ENCODE data around the gene PSENEN. TPM values are rescaled to one million over a fixed set of nuclear protein-coding genes. Genes with fewer than 3 reads are reported as not detected.

Gene PSENEN
- total RNA-seq, 4 donors from 2014 or later, result 8.3 to 48.2 (median 40.6) TPM

DNA sequence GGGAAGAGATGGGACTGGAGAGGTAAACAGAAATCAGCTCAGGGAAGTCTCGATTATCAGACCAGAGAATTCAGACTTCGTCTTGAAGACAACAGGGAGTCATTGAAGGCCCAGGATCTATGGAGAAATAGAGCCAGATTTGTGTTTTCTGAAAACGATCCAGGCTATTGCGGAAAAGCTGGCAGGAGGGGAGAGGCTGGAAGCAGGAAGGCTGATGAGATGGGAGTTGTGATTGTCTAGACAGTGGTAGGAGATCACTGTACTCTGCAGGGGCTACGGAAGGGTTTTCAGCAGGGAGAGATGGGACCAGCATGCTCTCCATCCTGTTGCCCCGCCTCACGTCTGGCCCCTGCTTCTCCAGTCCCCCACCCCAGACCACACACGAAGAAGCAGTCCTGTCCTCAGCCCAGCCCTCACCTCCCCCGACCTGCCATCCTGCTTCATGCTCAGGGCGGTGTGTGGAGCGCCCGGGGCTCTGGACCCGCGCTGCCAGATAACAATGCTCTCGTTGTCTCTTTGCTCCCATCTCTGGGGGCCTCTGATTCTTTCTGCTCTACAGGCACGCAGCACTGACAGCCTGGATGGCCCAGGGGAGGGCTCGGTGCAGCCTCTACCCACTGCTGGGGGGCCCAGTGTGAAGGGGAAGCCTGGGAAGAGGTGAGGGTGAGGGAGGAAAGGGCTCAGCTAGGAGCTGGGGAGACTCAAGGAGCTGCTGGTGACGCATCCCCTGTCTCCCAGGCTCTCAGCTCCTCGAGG lies 31.8 kb downstream of the PSENEN start:
- H3K27me3 ChIP-seq, result no peaks in the 10 kb centered on the region
- no peak for DNase-seq
- TF ChIP-seq, protein P1, sequence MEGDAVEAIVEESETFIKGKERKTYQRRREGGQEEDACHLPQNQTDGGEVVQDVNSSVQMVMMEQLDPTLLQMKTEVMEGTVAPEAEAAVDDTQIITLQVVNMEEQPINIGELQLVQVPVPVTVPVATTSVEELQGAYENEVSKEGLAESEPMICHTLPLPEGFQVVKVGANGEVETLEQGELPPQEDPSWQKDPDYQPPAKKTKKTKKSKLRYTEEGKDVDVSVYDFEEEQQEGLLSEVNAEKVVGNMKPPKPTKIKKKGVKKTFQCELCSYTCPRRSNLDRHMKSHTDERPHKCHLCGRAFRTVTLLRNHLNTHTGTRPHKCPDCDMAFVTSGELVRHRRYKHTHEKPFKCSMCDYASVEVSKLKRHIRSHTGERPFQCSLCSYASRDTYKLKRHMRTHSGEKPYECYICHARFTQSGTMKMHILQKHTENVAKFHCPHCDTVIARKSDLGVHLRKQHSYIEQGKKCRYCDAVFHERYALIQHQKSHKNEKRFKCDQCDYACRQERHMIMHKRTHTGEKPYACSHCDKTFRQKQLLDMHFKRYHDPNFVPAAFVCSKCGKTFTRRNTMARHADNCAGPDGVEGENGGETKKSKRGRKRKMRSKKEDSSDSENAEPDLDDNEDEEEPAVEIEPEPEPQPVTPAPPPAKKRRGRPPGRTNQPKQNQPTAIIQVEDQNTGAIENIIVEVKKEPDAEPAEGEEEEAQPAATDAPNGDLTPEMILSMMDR (IDR thresholded peaks at IDR 0.05), result no peak
- TF ChIP-seq POLR2A (IDR thresholded peaks at IDR 0.05), result no peak
- no peak overlapping the region for H3K27ac ChIP-seq
- peaks cover 0 to 15% (median 5%) of the 10 kb centered on the region in 4 donors for H3K4me1 ChIP-seq
- peaks cover 0 to 7% (median 0%) of the 10 kb centered on the region in 3 donors for H3K36me3 ChIP-seq
- H3K4me3 ChIP-seq, result no peak overlapping the region
- no peaks in the 10 kb centered on the region for H3K9me3 ChIP-seq

DNA sequence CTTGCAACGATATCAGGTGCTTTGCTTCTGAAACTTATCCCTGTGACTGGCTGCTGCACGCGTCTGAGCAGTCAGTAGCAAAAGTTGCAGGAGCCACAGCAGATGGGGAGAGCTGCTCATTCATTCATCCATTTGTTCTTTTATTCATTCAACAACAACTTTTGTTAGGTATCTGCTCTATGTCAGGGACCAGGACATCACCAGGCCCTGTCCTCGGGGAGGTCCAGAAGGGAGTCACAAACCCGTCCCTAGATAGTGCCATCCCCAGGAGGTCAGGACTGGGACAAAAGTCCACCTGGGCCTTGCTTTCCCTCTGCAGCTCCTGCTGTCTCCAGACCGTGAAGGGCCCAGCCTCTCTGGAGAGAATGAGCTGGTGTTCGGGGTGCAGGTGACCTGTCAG lies 32.5 kb downstream of the PSENEN start:
- no peaks in the 10 kb centered on the region for H3K9me3 ChIP-seq
- no peaks in the 10 kb centered on the region for H3K27me3 ChIP-seq
- peaks cover 0 to 11% (median 0%) of the 10 kb centered on the region in 3 donors for H3K36me3 ChIP-seq
- H3K27ac ChIP-seq, result no peak overlapping the region
- no peak for TF ChIP-seq POLR2A (IDR thresholded peaks at IDR 0.05)
- TF ChIP-seq, protein P1 (IDR thresholded peaks at IDR 0.05), result no peak
- no peak for DNase-seq
- H3K4me1 ChIP-seq, result peaks cover 0 to 15% (median 5%) of the 10 kb centered on the region in 4 donors
- H3K4me3 ChIP-seq, result no peak overlapping the region

DNA sequence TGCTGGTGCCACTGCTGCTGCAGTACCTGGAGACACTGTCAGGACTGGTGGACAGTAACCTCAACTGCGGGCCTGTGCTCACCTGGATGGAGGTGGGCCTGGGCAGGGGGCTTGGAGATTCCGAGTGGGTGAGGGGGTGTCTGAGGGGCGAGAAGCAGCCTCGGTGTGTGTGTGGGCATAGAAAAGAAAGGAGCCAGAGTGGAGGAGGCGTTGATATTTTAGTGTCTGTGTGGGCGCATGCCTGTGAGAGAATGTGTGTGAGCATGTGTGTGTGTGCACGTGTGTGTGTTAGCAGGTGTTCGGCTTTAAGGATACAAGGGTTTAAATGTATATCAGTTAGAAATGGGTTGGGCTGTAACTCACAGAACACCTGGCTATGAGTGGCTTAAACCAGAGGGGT lies 33.6 kb downstream of the PSENEN start:
- no peak overlapping the region for H3K4me3 ChIP-seq
- H3K36me3 ChIP-seq, result peaks cover 0 to 11% (median 0%) of the 10 kb centered on the region in 3 donors
- no peaks in the 10 kb centered on the region for H3K9me3 ChIP-seq
- TF ChIP-seq, protein P1 (IDR thresholded peaks at IDR 0.05), result no peak
- no peak for TF ChIP-seq POLR2A (IDR thresholded peaks at IDR 0.05)
- peaks cover 0 to 15% (median 5%) of the 10 kb centered on the region in 4 donors for H3K4me1 ChIP-seq
- no peak for DNase-seq
- H3K27ac ChIP-seq, result no peak overlapping the region
- H3K27me3 ChIP-seq, result no peaks in the 10 kb centered on the region

DNA sequence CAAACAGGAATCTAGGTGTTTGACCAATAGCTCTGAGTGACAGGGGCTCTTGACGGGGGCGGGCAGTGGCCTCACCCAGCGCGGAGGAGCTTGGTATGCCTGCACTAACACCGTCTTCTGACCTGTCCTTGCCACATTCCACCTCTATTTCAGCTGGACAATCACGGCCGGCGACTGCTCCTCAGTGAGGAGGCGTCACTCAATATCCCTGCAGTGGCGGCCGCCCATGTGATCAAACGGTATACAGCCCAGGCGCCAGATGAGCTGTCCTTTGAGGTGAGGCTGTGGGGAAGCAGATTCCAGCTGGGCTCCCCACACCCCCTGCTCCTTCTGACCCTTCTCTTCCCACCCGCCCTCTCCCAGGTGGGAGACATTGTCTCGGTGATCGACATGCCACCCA lies 34.6 kb downstream of the PSENEN start:
- H3K4me1 ChIP-seq, result peaks cover 0 to 10% (median 3%) of the 10 kb centered on the region in 4 donors
- peak in 1 of 3 donors; percentile 37 for DNase-seq
- H3K36me3 ChIP-seq, result peaks cover 0 to 11% (median 0%) of the 10 kb centered on the region in 3 donors
- H3K27ac ChIP-seq, result no peak overlapping the region
- no peaks in the 10 kb centered on the region for H3K9me3 ChIP-seq
- TF ChIP-seq POLR2A (IDR thresholded peaks at IDR 0.05), result no peak
- TF ChIP-seq, protein P1 (IDR thresholded peaks at IDR 0.05), result no peak
- H3K4me3 ChIP-seq, result no peak overlapping the region
- H3K27me3 ChIP-seq, result no peaks in the 10 kb centered on the region

DNA sequence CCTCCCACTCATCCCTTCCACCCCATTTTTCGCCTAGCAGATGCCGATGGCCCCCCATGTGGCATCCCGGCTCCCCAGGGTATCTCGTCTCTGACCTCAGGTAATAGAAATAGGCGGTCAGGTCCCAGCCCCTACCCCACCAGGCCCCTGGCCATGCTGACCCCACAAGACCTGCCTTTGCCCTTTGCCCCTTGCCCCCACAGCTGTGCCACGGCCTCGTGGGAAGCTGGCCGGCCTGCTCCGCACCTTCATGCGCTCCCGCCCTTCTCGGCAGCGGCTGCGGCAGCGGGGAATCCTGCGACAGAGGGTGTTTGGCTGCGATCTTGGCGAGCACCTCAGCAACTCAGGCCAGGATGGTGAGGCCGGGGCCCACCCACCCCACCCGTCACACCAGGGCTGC lies 35.3 kb downstream of the PSENEN start:
- DNase-seq, result no peak
- H3K36me3 ChIP-seq, result peaks cover 0 to 11% (median 0%) of the 10 kb centered on the region in 3 donors
- TF ChIP-seq, protein P1 (IDR thresholded peaks at IDR 0.05), result no peak
- no peak for TF ChIP-seq POLR2A (IDR thresholded peaks at IDR 0.05)
- H3K4me3 ChIP-seq, result no peak overlapping the region
- peaks cover 0 to 8% (median 2%) of the 10 kb centered on the region in 4 donors for H3K4me1 ChIP-seq
- no peaks in the 10 kb centered on the region for H3K27me3 ChIP-seq
- no peak overlapping the region for H3K27ac ChIP-seq
- H3K9me3 ChIP-seq, result no peaks in the 10 kb centered on the region

Measured in Peyer's patch (tissue), 4 donors.